H1 (cell line): ENCODE data around the gene TNRC6A. TPM values are rescaled to one million over a fixed set of nuclear protein-coding genes. Genes with fewer than 3 reads are reported as not detected.

Source experiments
- CTCF ChIA-PET: fragments of 300-600 bp; sonication (Branson Sonifier 250); formaldehyde crosslinking; loops from one replicate; lab custom pipeline; 2021; ENCODE audit not compliant: partially characterized antibody; lab: Charles Lee
- POLR2A ChIA-PET: fragments of 300-600 bp; sonication (Branson Sonifier 250); formaldehyde crosslinking; loops from one replicate; lab custom pipeline; 2021; ENCODE audit warnings: inconsistent platforms; ENCODE audit not compliant: partially characterized antibody; lab: Charles Lee
- DNase-seq, 2 experiments: peaks; one replicate each; pipeline versions ENCODE4 v3.0.0 to v3.0.0-alpha.2; 2010 to 2022; ENCODE audit warnings: low spot score in 2 of 2, low read depth in 1 of 2, mixed read lengths in 1 of 2
- FAIRE-seq: peaks from 2 replicates; lab custom pipeline; 2011; peaks lifted over from hg19 to GRCh38; lab: Jason Lieb, UNC
- H2AFZ ChIP-seq: 2 replicates; pipeline ENCODE4 v1.8.1; 2012; ENCODE audit warnings: low read length, inconsistent platforms
- H2AK5ac ChIP-seq: 2 replicates; pipeline ENCODE4 v1.6.1; 2013; ENCODE audit warnings: low read depth, low read length
- H2BK120ac ChIP-seq: replicated peaks from 2 replicates; pipeline ENCODE3; 2013; ENCODE audit warnings: low read depth, low read length, inconsistent platforms
- H2BK12ac ChIP-seq: 2 replicates; pipeline ENCODE4 v1.6.1; 2013; ENCODE audit warnings: low read depth, low read length
- H2BK15ac ChIP-seq: 2 replicates; pipeline ENCODE4 v1.6.1; 2013; ENCODE audit warnings: low read length
- H2BK20ac ChIP-seq: 2 replicates; pipeline ENCODE4 v1.6.1; 2013; ENCODE audit warnings: low read length
- H2BK5ac ChIP-seq: 2 replicates; pipeline ENCODE4 v1.6.1; 2013; ENCODE audit warnings: low read depth, low read length
- H3K14ac ChIP-seq: 2 replicates; pipeline ENCODE4 v1.6.1; 2013; ENCODE audit warnings: inconsistent platforms; ENCODE audit not compliant: insufficient read length
- H3K18ac ChIP-seq: 2 replicates; pipeline ENCODE4 v1.6.1; 2013; ENCODE audit warnings: low read length; ENCODE audit errors: extremely low read depth
- H3K23ac ChIP-seq: 2 replicates; pipeline ENCODE4 v1.6.1; 2013; ENCODE audit warnings: inconsistent platforms; ENCODE audit not compliant: insufficient read length
- H3K23me2 ChIP-seq: 2 replicates; pipeline ENCODE4 v1.6.1; 2013; ENCODE audit warnings: low read depth, low read length
- H3K27ac ChIP-seq: 2 replicates; pipeline ENCODE4 v1.6.1; 2011; ENCODE audit warnings: low read depth, low read length, inconsistent platforms
- H3K27me3 ChIP-seq, 4 experiments: replicated peaks in 1 of 4; 1 replicate in 1 of 4; 2 replicates in 3 of 4; pipeline versions ENCODE4 v1.6.1 to v1.8.1; 2011 to 2013; ENCODE audit warnings: low read length in 3 of 4, mild to moderate bottlenecking in 3 of 4, inconsistent platforms in 2 of 4, mixed read lengths in 2 of 4, moderate library complexity in 1 of 4; ENCODE audit not compliant: control insufficient read depth in 3 of 4, insufficient read depth in 3 of 4; ENCODE audit errors: extremely low read depth in 1 of 4
- H3K36me3 ChIP-seq, 4 experiments: 2 replicates each; pipeline versions ENCODE4 v1.6.1 to v1.8.1; 2011 to 2013; ENCODE audit warnings: mild to moderate bottlenecking in 4 of 4, low read length in 3 of 4, moderate library complexity in 2 of 4, control low read depth in 1 of 4, inconsistent platforms in 1 of 4; ENCODE audit not compliant: insufficient read depth in 4 of 4, control insufficient read depth in 2 of 4
- H3K4ac ChIP-seq: replicated peaks from 2 replicates; pipeline ENCODE3; 2013; ENCODE audit warnings: low read length, low read depth, mixed read lengths, inconsistent platforms; ENCODE audit not compliant: insufficient read length
- H3K4me1 ChIP-seq, 4 experiments: replicated peaks in 1 of 4; 1 replicate in 1 of 4; 2 replicates in 3 of 4; pipeline versions ENCODE4 v1.6.1 to v1.8.1; 2011 to 2013; ENCODE audit warnings: low read length in 3 of 4, inconsistent platforms in 2 of 4, mixed read lengths in 1 of 4; ENCODE audit not compliant: insufficient read depth in 4 of 4, control insufficient read depth in 3 of 4
- H3K4me2 ChIP-seq, 2 experiments: 2 replicates each; pipeline versions ENCODE4 v1.6.1 to v1.8.1; 2011 to 2013; ENCODE audit warnings: low read depth in 2 of 2, low read length in 2 of 2, control low read depth in 1 of 2, inconsistent platforms in 1 of 2, mild to moderate bottlenecking in 1 of 2; ENCODE audit not compliant: insufficient read depth in 1 of 2
- H3K4me3 ChIP-seq, 4 experiments: fragments of 200-600, 300-600 bp in 1 of 4; sonication (generic), shearing (Covaris generic), sonication (Bioruptor Twin) in 1 of 4; 2 replicates each; pipeline versions ENCODE4 v1.5.1 to v1.8.1; 2011 to 2016; ENCODE audit warnings: low read length in 4 of 4, low read depth in 3 of 4, control low read depth in 2 of 4, inconsistent platforms in 2 of 4, mild to moderate bottlenecking in 2 of 4, mixed read lengths in 1 of 4, moderate library complexity in 1 of 4; ENCODE audit not compliant: insufficient read depth in 2 of 4; ENCODE audit errors: extremely low read depth in 1 of 4
- H3K56ac ChIP-seq: replicated peaks from 2 replicates; pipeline ENCODE3; 2013; ENCODE audit warnings: low read depth, mild to moderate bottlenecking, mixed read lengths, low read length, inconsistent platforms; ENCODE audit not compliant: insufficient read length
- H3K79me1 ChIP-seq: 2 replicates; pipeline ENCODE4 v1.6.1; 2013; ENCODE audit warnings: low read depth, low read length, control low read depth
- H3K79me2 ChIP-seq, 2 experiments: 2 replicates each; pipeline versions ENCODE4 v1.6.1 to v1.8.1; 2012 to 2013; ENCODE audit warnings: low read length in 2 of 2, mild to moderate bottlenecking in 2 of 2, inconsistent platforms in 1 of 2; ENCODE audit not compliant: insufficient read depth in 2 of 2, control insufficient read depth in 1 of 2
- H3K9ac ChIP-seq, 4 experiments: replicated peaks in 1 of 4; 1 replicate in 1 of 4; 2 replicates in 3 of 4; pipeline versions ENCODE4 v1.6.1 to v1.8.1; 2011 to 2013; ENCODE audit warnings: low read depth in 3 of 4, low read length in 3 of 4, control low read depth in 2 of 4, mild to moderate bottlenecking in 2 of 4, moderate library complexity in 2 of 4, inconsistent platforms in 1 of 4; ENCODE audit errors: extremely low read depth in 1 of 4
- H3K9me3 ChIP-seq, 2 experiments: 2 replicates each; pipeline versions ENCODE4 v1.6.1 to v1.8.1; 2012 to 2013; ENCODE audit warnings: mild to moderate bottlenecking in 2 of 2, moderate library complexity in 2 of 2, control low read depth in 1 of 2, inconsistent platforms in 1 of 2, low read depth in 1 of 2, low read length in 1 of 2, mixed read lengths in 1 of 2; ENCODE audit not compliant: insufficient read depth in 2 of 2
- H4K20me1 ChIP-seq, 2 experiments: replicated peaks in 1 of 2; 2 replicates each; pipeline versions ENCODE3 to v1.8.1; 2011 to 2013; ENCODE audit warnings: inconsistent platforms in 2 of 2, low read length in 2 of 2, mild to moderate bottlenecking in 1 of 2; ENCODE audit not compliant: insufficient read depth in 2 of 2, control insufficient read depth in 1 of 2
- H4K5ac ChIP-seq: 2 replicates; pipeline ENCODE4 v1.6.1; 2013; ENCODE audit warnings: low read length, low read depth, mixed read lengths, inconsistent platforms; ENCODE audit not compliant: insufficient read length
- H4K8ac ChIP-seq: 2 replicates; pipeline ENCODE4 v1.8.0; 2013; ENCODE audit warnings: mild to moderate bottlenecking, moderate library complexity, low read length, inconsistent platforms; ENCODE audit not compliant: insufficient read depth; ENCODE audit errors: extremely low read depth
- H4K91ac ChIP-seq: replicated peaks from 2 replicates; pipeline ENCODE3; 2013; ENCODE audit warnings: low read length, mixed read lengths, inconsistent platforms; ENCODE audit not compliant: insufficient read length
- CHD1 ChIP-seq: IDR thresholded peaks from 2 replicates; pipeline ENCODE4 v1.6.1; 2012; ENCODE audit warnings: low read depth, low read length, improper control_type of control experiment
- CREB1 ChIP-seq: IDR thresholded peaks from 2 replicates; pipeline ENCODE4 v1.6.1; 2012; ENCODE audit warnings: inconsistent platforms
- EP300 ChIP-seq, 2 experiments: IDR thresholded peaks; 1 replicate in 1 of 2; 2 replicates in 1 of 2; pipeline ENCODE4 v1.6.1; 2011 to 2012; ENCODE audit warnings: low read depth in 2 of 2, low read length in 2 of 2, mild to moderate bottlenecking in 2 of 2, borderline replicate concordance in 1 of 2, inconsistent platforms in 1 of 2, moderate library complexity in 1 of 2
- JUND ChIP-seq: IDR thresholded peaks from 2 replicates; pipeline ENCODE4 v1.6.1; 2011; ENCODE audit warnings: mild to moderate bottlenecking, improper control_type of control experiment, low read length
- KDM5A ChIP-seq: fragments of 200-600 bp; IDR thresholded peaks from 2 replicates; pipeline ENCODE4 v1.7.1; 2012; ENCODE audit warnings: mild to moderate bottlenecking, low read length, inconsistent platforms, mixed read lengths
- NANOG ChIP-seq: IDR thresholded peaks from 2 replicates; pipeline ENCODE4 v1.6.1; 2011; ENCODE audit warnings: low read length, low read depth, mild to moderate bottlenecking, inconsistent platforms; ENCODE audit not compliant: insufficient read depth, poor library complexity, severe bottlenecking
- SIN3A ChIP-seq, 2 experiments: IDR thresholded peaks in 1 of 2; conservative IDR thresholded peaks in 1 of 2; 2 replicates each; pipeline ENCODE4 v1.6.1; 2011 to 2012; ENCODE audit warnings: low read length in 2 of 2, improper control_type of control experiment in 1 of 2, low read depth in 1 of 2, mild to moderate bottlenecking in 1 of 2
- SP4 ChIP-seq: IDR thresholded peaks from 2 replicates; pipeline ENCODE4 v1.6.1; 2012; ENCODE audit warnings: low read length, inconsistent platforms
- WGBS, 2 experiments: shearing (Covaris generic) in 1 of 2; methylation state at CpG; one replicate each; pipeline versions ENCODE4 v1.1.6 to v1.1.7; 2013 to 2015; ENCODE audit warnings: low lambda C conversion rate in 2 of 2, mixed read lengths in 2 of 2, inconsistent platforms in 1 of 2, low coverage in 1 of 2, missing lambda C conversion rate in 1 of 2; ENCODE audit not compliant: insufficient replicate concordance in 2 of 2, insufficient coverage in 1 of 2, insufficient read length in 1 of 2; ENCODE audit errors: extremely low coverage in 1 of 2, missing lambda C conversion rate in 1 of 2; 5-methylcytosine and 5-hydroxymethylcytosine counted together
- polyA plus RNA-seq, 7 experiments: library from polyadenylated mRNA; depleted of rRNA in 3 of 7; stranded (reverse) in 5 of 7; unstranded in 2 of 7; fragments of >200 nt in 5 of 7; fragments of 200-250 nt in 2 of 7; gene quantifications; 1 replicate in 5 of 7; 2 replicates in 1 of 7; 4 replicates in 1 of 7; pipeline versions ENCODE4 v1.2.1 to v1.2.3, GENCODE V29; 2011 to 2013; ENCODE audit warnings: missing spikeins in 2 of 7, mixed read lengths in 2 of 7
- total RNA-seq: library from RNA; stranded (reverse); fragmentation: NEBNext Ultra II Directional; extraction: Animal tissue kit (Norgen Biotek cat#: 25700); gene quantifications from 2 replicates; pipeline ENCODE4 v1.2.1, GENCODE V29; 2021
- TF ChIP-seq, protein P1 (sequence below), 3 experiments: IDR thresholded peaks; 1 replicate in 2 of 3; 2 replicates in 1 of 3; pipeline versions ENCODE4 v1.5.1 to v1.6.1; 2011; ENCODE audit warnings: low read length in 3 of 3, mild to moderate bottlenecking in 3 of 3, inconsistent platforms in 2 of 3, low read depth in 1 of 3, moderate library complexity in 1 of 3; ENCODE audit not compliant: insufficient read depth in 1 of 3; ENCODE audit errors: control extremely low read depth in 1 of 3
- TF ChIP-seq, protein P2 (sequence below): IDR thresholded peaks from 2 replicates; pipeline ENCODE4 v1.6.1; 2012; ENCODE audit warnings: inconsistent platforms

Gene TNRC6A
- total and polyA plus RNA-seq, 2 of the 8 experiments (the other 6 are each of a cell fraction or from before 2014, with no cell fraction given) = 67.6 to 103 TPM

DNA sequence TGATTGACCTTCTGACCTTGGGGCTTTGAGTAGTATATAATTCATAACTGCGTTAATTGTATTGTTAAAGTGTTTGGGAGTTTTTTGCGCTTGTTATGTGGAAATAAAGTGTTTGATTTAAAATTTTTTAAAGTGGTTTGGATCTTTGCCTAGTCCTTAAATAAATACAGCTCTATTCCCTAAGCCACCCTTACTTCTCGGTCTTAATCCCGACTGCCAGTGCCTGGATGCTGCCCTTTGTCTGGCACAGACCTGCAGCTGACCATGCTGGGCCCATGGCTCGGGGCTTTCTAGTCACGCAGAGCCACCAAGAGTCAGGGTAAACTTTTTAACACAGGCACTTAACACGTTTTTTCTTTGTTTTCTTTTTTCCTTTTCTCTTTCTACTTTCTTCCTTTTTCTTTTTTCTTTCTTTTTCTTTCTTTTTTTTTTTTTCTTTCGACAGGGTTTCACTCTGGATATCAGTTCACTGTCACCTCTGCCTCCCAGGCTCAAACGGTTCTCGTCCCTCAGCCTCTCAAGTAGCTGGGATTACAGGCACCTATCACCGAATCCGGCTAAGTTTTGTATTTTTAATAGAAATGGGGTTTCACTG, 96.7 kb downstream of the TNRC6A start:
- Histone ChIP-seq H2BK12ac (no peak overlapping the region), H3K4me3 (no peak overlapping the region), H2AK5ac (no peak overlapping the region), H4K8ac (no peak overlapping the region), H4K5ac (no peak overlapping the region), H3K79me2 (no peaks in the 10 kb centered on the region), H3K23me2 (no peaks in the 10 kb centered on the region), H3K9ac (no peak overlapping the region), H3K4ac (no peak overlapping the region), H3K27me3 (no peaks in the 10 kb centered on the region), H4K20me1 (peaks cover 3 to 20% of the 10 kb centered on the region in 2 experiments), H2AFZ (no peak overlapping the region), H3K14ac (no peak overlapping the region), H3K79me1 (no peaks in the 10 kb centered on the region; the same call in 1 of the 2 replicates), H2BK5ac (no peak overlapping the region), H2BK15ac (no peak overlapping the region), H3K56ac (no peak overlapping the region), H3K36me3 (peaks cover 20 to 64% (median 34%) of the 10 kb centered on the region in 4 experiments), H2BK120ac (no peak overlapping the region), H3K9me3 (no peaks in the 10 kb centered on the region), H3K4me2 (no peak overlapping the region), H3K27ac (no peak overlapping the region), H3K18ac (no peak overlapping the region), H3K23ac (no peak overlapping the region), H3K4me1 (no peaks in the 10 kb centered on the region), H2BK20ac (no peak overlapping the region), H4K91ac (no peak overlapping the region)
- WGBS, 2 experiments = 92 to 100% methylated on average over 2 to 10 of the region's 12 CpGs
- no peak for FAIRE-seq
- CTCF ChIA-PET = interaction anchor here (0.9 kb wide), 1 partner anchor 10 kb away, joined by 3 read pairs; no protein-coding TSS in a partner anchor
- POLR2A ChIA-PET = interaction anchor here (0.9 kb wide), 1 partner anchor 15 kb away, joined by 3 read pairs; no protein-coding TSS in a partner anchor
- DNase-seq = no peak
- TF ChIP-seq NANOG (no peak), JUND (no peak), KDM5A (no peak), SP4 (no peak), SIN3A (conservative IDR thresholded peaks at IDR 0.05 in 1 of 2, IDR thresholded peaks at IDR 0.05 in 1 of 2; ENCODE audit: low read depth in 1 of 2, low read length in 2 of 2) (no peak), EP300 (IDR thresholded peaks at IDR 0.05; ENCODE audit: borderline replicate concordance in 1 of 2, low read depth in 2 of 2, low read length in 2 of 2) (no peak), CREB1 (no peak), CHD1 (no peak)
- TF ChIP-seq, protein P1, sequence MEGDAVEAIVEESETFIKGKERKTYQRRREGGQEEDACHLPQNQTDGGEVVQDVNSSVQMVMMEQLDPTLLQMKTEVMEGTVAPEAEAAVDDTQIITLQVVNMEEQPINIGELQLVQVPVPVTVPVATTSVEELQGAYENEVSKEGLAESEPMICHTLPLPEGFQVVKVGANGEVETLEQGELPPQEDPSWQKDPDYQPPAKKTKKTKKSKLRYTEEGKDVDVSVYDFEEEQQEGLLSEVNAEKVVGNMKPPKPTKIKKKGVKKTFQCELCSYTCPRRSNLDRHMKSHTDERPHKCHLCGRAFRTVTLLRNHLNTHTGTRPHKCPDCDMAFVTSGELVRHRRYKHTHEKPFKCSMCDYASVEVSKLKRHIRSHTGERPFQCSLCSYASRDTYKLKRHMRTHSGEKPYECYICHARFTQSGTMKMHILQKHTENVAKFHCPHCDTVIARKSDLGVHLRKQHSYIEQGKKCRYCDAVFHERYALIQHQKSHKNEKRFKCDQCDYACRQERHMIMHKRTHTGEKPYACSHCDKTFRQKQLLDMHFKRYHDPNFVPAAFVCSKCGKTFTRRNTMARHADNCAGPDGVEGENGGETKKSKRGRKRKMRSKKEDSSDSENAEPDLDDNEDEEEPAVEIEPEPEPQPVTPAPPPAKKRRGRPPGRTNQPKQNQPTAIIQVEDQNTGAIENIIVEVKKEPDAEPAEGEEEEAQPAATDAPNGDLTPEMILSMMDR (IDR thresholded peaks at IDR 0.05; ENCODE audit: control extremely low read depth in 1 of 3, insufficient read depth in 1 of 3, low read depth in 1 of 3, low read length in 3 of 3) = no peak
- TF ChIP-seq, protein P2, sequence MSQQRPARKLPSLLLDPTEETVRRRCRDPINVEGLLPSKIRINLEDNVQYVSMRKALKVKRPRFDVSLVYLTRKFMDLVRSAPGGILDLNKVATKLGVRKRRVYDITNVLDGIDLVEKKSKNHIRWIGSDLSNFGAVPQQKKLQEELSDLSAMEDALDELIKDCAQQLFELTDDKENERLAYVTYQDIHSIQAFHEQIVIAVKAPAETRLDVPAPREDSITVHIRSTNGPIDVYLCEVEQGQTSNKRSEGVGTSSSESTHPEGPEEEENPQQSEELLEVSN = no peak
